HG03280 (cell line): ENCODE data around the gene MCM8.

ENCODE experiments used
- ATAC-seq: cut with Tn5 transposase; IDR thresholded peaks from one replicate; pipeline ENCODE4 v1.9.1; 2021; ENCODE audit warnings: mild to moderate bottlenecking, moderate library complexity; ENCODE audit not compliant: unreplicated experiment

MCM8 gene

GRCh38 chr20:5945963-5946362 lies 4.5 kb upstream of the MCM8 start:
- no peak for ATAC-seq

GRCh38 chr20:5947276-5947675 lies 3.2 kb upstream of the MCM8 start:
- no peak for ATAC-seq

GRCh38 chr20:5949943-5950270 lies 545 bp upstream of the MCM8 start:
- no peak for ATAC-seq

- ATAC-seq, result no peak
Measured at GRCh38 chr20:5967469-5967868, 17.0 kb downstream of the MCM8 start.

- no peak for ATAC-seq
Measured at GRCh38 chr20:5968462-5968861, 18.0 kb downstream of the MCM8 start.

GRCh38 chr20:5969348-5969935 lies 19.0 kb downstream of the MCM8 start:
- no peak for ATAC-seq

GRCh38 chr20:5969940-5970339 lies 19.5 kb downstream of the MCM8 start:
- ATAC-seq, result no peak

GRCh38 chr20:5970381-5970780 lies 19.9 kb downstream of the MCM8 start:
- ATAC-seq, result no peak

- ATAC-seq, result no peak
Measured at GRCh38 chr20:5971203-5971602, 20.8 kb downstream of the MCM8 start.

- ATAC-seq, result no peak
Measured at GRCh38 chr20:5973172-5973571, 22.7 kb downstream of the MCM8 start.

- no peak for ATAC-seq
Measured at GRCh38 chr20:5973971-5974370, 23.5 kb downstream of the MCM8 start.

- ATAC-seq, result no peak
Measured at GRCh38 chr20:5974531-5974930, 24.1 kb downstream of the MCM8 start.

- ATAC-seq, result no peak
Measured at GRCh38 chr20:5975778-5976177, 25.3 kb downstream of the MCM8 start.

- ATAC-seq, result no peak
Measured at GRCh38 chr20:5977223-5977622, 26.8 kb downstream of the MCM8 start.

GRCh38 chr20:5977975-5978374 lies 27.5 kb downstream of the MCM8 start:
- ATAC-seq, result no peak

- ATAC-seq, result no peak
Measured at GRCh38 chr20:5979801-5980200, 29.3 kb downstream of the MCM8 start.

GRCh38 chr20:5980720-5981538 lies 30.5 kb downstream of the MCM8 start:
- ATAC-seq, result no peak

- ATAC-seq, result no peak
Measured at GRCh38 chr20:5987383-5987782, 36.9 kb downstream of the MCM8 start.

- no peak for ATAC-seq
Measured at GRCh38 chr20:5989539-5989938, 39.1 kb downstream of the MCM8 start.

- no peak for ATAC-seq
Measured at GRCh38 chr20:5990946-5991345, 40.5 kb downstream of the MCM8 start.

GRCh38 chr20:5991623-5992441 lies 41.4 kb downstream of the MCM8 start:
- ATAC-seq, result no peak

- peak; percentile 84 for ATAC-seq
Measured at GRCh38 chr20:5996765-5997164, 46.3 kb downstream of the MCM8 start.
